Stimulated activated naive CD8-positive, alpha-beta T cell treated with anti-CD3 and anti-CD28 coated beads, Interleukin-15, Interleukin-2, amounts not matched to agents 100 ng/mL and 50 ng/mL, for 24 hours (primary cell): ENCODE data around the gene PCSK1.
A peak's percentile ranks its signal among the peaks of the same experiment; 100 is the strongest.

ENCODE experiments used
- H3K27ac Mint-ChIP-seq: one replicate; pipeline ENCODE4 v1.8.0; 2021; ENCODE audit warnings: mild to moderate bottlenecking, mixed read lengths
- H3K27me3 Mint-ChIP-seq: one replicate; pipeline ENCODE4 v1.8.0; 2021; ENCODE audit warnings: mixed read lengths
- H3K36me3 Mint-ChIP-seq: one replicate; pipeline ENCODE4 v1.8.0; 2021; ENCODE audit warnings: low read depth, mixed read lengths
- H3K4me1 Mint-ChIP-seq: one replicate; pipeline ENCODE4 v1.8.0; 2021; ENCODE audit warnings: low read depth, mixed read lengths
- H3K4me3 Mint-ChIP-seq: one replicate; pipeline ENCODE4 v1.8.0; 2021; ENCODE audit warnings: mild to moderate bottlenecking, mixed read lengths
- H3K9me3 Mint-ChIP-seq: one replicate; pipeline ENCODE4 v1.8.0; 2021; ENCODE audit warnings: mixed read lengths

Gene PCSK1

DNA sequence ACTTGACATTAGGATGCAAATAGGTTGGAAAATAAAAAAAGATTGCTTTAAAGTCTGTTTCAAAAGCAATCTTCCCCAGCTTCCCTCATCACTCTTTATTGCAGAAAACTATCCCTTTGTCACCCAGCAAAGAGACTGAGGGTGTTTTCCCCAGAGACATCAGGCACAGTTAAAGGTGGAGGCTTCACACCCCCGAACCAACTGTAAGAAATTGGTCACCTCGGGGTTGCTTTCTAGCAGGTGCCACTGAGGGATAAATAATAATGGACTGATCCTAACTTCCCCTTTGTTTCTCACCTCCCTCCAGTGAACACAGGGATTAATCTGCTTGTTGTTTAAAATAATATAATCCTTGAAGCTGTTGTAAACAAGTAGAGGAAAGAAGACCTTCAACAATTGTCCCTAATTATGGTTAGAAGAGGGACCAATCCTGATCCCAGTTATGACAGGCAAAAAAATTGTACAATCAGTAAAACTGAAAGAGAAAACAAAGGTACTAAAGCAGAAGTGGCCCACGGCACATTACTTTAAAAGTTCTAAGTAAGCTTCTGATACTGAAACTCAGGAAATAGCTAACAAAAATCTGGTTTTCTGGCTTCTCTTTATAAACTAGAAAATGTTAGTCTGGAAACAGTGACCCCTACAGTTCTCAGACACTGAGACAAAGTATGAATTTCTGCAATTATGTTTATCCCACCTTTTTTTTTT, 6.6 kb upstream of the PCSK1 start:
- Mint-ChIP-seq H3K36me3 (no peaks in the 10 kb centered on the region), H3K4me3 (peak overlapping the region; percentile 38), H3K4me1 (peaks cover 13% of the 10 kb centered on the region), H3K27me3 (peaks cover 78% of the 10 kb centered on the region), H3K27ac (no peak overlapping the region), H3K9me3 (no peaks in the 10 kb centered on the region)

DNA sequence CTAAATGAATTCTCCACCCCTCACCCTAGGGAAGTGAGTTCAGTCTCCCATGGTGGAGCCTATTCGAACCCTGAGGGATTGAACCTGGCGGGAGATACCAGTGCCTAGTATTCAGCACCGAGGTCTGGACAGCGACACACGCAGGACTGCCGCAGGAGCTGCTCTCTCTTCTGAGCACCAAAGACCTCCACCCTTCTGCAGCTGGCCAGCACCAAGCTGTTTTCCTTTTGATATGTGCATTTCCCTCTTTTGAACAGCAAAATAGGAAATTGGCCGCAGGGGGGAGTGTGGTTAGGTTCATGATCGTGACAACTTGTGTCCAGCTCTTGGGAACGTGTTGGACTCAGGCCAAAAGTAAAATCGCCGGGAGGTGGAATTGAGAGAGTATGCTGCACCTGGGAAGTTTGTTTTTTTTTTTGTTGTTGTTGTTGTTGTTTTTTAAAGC, 1.2 kb upstream of the PCSK1 start:
- Mint-ChIP-seq H3K4me1 (peaks cover 26% of the 10 kb centered on the region), H3K4me3 (no peak overlapping the region), H3K9me3 (peaks cover 9% of the 10 kb centered on the region), H3K27ac (no peak overlapping the region), H3K36me3 (no peaks in the 10 kb centered on the region), H3K27me3 (peaks cover 89% of the 10 kb centered on the region)

DNA sequence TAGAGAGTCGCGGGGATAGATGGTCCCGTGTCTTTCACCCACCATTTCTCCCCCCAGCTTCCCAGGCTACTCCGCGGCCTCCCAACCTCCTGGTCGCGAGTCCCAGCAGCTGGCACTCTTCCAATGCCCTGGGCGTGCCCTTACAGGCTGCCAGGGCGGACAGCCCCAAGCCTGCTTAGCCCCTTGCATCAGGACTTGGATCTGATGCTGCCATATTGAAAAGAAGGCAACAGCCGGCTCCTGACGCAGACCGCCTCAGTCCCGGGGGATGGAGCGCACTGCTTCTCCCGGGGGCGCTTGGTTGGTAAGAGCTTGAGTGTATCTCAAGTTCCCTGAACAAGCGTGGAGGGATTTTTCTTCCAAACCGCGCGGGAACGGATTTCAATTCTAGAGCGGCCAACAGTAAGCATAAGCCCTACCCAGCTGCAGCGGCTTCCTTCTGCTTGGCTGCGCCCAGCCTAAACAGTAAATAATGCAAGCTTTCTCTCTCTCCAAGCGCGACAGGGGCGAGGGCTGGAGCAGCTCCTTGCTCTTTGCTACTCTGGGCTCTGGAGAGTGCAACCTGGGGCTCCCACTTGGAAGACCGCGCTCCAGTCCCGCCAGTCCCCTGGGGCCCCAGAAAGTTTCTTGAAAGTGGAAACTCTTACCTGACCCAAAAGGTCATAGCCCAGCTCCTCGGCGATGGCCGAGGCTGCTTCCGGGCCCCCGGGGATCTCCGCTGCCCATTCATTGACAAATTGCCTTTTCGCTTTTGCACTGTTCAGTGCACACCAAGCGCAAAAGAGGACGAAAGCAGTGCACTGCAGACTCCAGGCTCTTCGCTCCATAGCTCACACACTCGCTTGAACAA, 607 bp downstream of the PCSK1 start:
- Mint-ChIP-seq H3K27ac (no peak overlapping the region), H3K36me3 (no peaks in the 10 kb centered on the region), H3K27me3 (peaks cover 76% of the 10 kb centered on the region), H3K4me3 (no peak overlapping the region), H3K9me3 (peaks cover 9% of the 10 kb centered on the region), H3K4me1 (peaks cover 24% of the 10 kb centered on the region)

DNA sequence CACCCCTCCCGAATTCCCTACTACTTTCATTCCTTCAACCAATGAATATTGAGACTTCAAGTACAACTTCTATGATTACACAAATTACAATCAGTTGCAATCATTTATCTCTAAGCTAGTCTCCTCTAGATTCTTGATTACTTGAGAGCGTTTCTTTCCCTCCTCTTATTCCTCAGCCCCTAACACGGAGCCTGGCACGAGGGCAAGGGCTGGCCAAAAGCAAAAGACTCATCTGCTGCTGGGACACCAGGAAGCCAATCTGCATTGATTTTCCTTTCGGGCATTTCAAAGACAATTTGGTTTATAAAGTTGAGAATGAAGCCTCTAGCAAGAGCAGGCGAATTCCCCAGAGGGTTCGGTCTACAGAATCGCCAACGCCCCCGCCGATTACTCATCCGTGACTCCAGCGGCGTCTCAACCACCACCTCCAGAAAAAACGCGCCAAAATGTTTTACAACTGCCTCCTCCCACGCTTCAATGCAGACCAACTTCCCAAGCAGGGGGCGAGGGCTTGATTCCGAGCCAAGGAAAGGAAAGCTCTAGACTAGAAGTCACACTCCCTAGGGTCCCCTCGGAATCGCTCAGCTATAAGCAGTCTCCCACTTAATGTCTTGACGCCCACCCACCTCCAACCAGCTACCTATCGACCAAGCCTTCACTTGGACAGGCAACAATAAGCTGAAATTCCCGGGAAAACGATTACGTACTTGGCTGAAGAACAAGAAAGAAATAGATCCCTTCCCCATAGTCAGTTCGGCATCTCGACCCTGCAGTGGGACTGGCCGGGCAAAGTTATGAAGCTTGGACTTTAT, 1.5 kb downstream of the PCSK1 start:
- H3K4me1 Mint-ChIP-seq, result peaks cover 24% of the 10 kb centered on the region
- H3K36me3 Mint-ChIP-seq, result no peaks in the 10 kb centered on the region
- no peak overlapping the region for H3K4me3 Mint-ChIP-seq
- H3K9me3 Mint-ChIP-seq, result peaks cover 9% of the 10 kb centered on the region
- H3K27ac Mint-ChIP-seq, result no peak overlapping the region
- H3K27me3 Mint-ChIP-seq, result peaks cover 78% of the 10 kb centered on the region

DNA sequence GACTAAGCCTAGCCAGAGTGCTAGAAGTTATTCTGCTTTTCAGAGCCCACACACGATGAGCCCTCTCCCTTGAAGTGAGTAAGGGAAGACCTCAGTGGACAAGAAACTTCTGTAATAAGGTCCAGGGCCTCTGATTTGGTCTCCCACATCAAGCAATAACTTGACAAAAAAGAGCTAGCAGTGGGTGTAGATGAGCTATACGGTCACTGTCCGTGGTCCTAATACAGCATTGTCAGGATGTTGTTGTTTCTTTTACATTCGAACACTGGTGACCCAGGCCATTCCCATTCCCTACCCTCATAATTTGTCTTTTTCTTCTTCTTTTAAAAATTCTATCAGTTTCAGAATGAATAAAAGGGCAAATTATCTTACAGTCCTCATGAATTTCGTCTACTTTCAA, 5.2 kb downstream of the PCSK1 start:
- Mint-ChIP-seq H3K27ac (no peak overlapping the region), H3K27me3 (peaks cover 68% of the 10 kb centered on the region), H3K36me3 (no peaks in the 10 kb centered on the region), H3K9me3 (peaks cover 5% of the 10 kb centered on the region), H3K4me1 (peaks cover 17% of the 10 kb centered on the region), H3K4me3 (no peak overlapping the region)

DNA sequence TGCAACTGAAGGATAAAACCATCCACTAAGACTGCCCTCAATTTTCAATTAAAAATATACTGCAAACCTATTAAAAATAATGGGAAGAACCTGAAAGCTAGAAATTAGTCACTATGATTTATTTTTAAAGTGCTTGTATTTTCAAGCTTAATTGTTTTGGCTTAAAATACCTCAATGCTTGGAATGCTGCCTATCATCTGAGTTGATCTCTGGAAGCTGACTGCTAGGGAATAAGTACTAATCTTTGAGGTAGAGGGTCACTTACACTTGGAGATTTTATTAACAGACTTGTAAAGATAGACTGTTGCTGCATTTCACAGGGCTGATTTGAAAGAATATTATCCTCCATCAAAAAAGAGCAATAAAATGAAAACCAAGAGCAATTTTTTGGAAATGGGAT, 6.2 kb downstream of the PCSK1 start:
- no peak overlapping the region for H3K4me3 Mint-ChIP-seq
- H3K27me3 Mint-ChIP-seq, result peaks cover 66% of the 10 kb centered on the region
- no peak overlapping the region for H3K27ac Mint-ChIP-seq
- H3K4me1 Mint-ChIP-seq, result peaks cover 9% of the 10 kb centered on the region
- H3K9me3 Mint-ChIP-seq, result peaks cover 3% of the 10 kb centered on the region
- H3K36me3 Mint-ChIP-seq, result no peaks in the 10 kb centered on the region

DNA sequence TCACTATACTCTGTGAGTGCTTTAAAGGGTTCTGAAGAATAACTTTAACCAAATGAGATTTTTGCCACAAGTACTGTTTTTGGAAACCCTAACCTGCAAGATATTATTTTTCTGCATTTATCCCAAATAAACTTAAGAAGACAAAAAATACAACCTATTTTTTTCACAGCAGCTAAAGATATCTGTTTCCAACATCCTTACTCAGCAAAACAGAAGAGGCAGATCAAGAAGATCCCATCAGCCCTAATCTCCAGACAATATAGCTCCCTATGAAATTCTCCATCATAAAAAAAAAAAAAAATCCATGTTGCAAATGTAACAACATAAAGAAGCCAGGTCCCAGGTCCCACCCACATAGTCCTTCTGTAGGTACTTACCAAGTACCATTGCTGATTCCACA, 7.6 kb downstream of the PCSK1 start:
- Mint-ChIP-seq H3K36me3 (no peaks in the 10 kb centered on the region), H3K4me1 (no peaks in the 10 kb centered on the region), H3K27ac (no peak overlapping the region), H3K4me3 (no peak overlapping the region), H3K27me3 (peaks cover 61% of the 10 kb centered on the region), H3K9me3 (no peaks in the 10 kb centered on the region)

DNA sequence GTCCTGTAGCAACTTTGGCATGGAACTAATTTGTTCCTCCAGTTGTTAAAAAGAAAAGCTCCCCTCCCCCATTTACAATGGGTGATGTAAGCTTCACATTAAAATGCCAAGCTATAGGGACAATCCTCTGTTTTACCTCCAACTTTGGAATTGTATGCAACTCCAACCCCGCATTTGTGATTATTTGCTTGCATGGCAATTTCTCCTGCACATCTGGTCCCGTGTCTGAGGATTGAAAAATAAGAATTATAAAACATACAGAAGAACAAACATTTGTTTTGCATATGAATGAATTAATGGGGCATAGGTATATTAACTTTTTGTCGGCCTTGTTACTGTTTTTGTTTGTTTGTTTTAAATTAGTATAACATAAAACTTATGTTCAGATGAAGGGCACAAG, 17.2 kb downstream of the PCSK1 start:
- Mint-ChIP-seq H3K4me3 (no peak overlapping the region), H3K27ac (no peak overlapping the region), H3K4me1 (peaks cover 9% of the 10 kb centered on the region), H3K9me3 (no peaks in the 10 kb centered on the region), H3K36me3 (no peaks in the 10 kb centered on the region), H3K27me3 (peaks cover 4% of the 10 kb centered on the region)

DNA sequence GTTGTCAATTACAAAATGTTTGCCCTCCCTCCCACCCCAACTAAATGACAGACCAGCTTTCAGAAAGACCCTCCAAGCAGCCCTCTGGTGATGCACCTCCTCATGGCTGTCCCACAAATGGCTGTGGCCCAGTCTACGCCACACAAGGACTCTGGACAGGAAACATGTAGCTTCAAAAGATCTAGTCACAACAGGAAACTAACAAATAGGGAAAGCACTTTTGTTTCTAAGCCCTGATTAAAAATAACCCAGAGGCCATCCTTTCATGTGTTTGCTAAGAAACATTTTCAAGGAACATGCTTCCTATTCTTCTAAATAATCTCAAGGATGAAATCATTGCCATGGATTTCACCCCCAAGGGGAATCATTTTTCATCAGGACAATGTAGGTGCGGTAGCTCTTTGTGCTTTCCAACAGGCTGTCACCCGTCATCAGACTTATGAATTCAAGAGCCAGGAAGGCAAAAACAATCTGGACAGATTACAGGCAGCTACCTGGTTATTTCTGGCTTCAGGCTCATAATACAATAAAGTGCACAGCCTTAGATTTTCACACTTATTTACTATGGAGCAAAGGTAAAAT, 20.1 kb downstream of the PCSK1 start:
- Mint-ChIP-seq H3K9me3 (no peaks in the 10 kb centered on the region), H3K4me3 (no peak overlapping the region), H3K27ac (no peak overlapping the region), H3K27me3 (peaks cover 9% of the 10 kb centered on the region), H3K4me1 (peaks cover 9% of the 10 kb centered on the region), H3K36me3 (no peaks in the 10 kb centered on the region)

DNA sequence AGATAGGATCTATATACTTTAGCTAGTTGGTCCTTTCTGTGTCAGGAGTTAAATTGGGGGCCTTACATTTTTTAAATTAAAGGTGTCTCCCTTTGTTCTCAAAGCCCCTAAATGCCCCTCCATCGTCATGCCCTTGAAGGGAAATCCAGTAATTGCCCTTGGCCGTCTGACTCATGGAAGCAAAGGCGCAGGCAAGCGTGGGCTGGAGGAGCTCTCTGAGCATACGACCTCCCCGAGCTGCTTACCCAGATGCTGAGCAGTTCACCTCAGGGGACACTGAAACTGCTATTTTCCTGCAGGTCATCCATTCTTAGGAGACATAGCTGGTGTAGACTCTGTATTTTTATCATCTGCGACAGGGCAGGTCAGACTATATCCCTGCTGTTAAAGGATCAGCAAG, 23.0 kb downstream of the PCSK1 start:
- no peaks in the 10 kb centered on the region for H3K36me3 Mint-ChIP-seq
- no peak overlapping the region for H3K27ac Mint-ChIP-seq
- H3K27me3 Mint-ChIP-seq, result peaks cover 16% of the 10 kb centered on the region
- H3K4me3 Mint-ChIP-seq, result no peak overlapping the region
- H3K9me3 Mint-ChIP-seq, result no peaks in the 10 kb centered on the region
- no peaks in the 10 kb centered on the region for H3K4me1 Mint-ChIP-seq

DNA sequence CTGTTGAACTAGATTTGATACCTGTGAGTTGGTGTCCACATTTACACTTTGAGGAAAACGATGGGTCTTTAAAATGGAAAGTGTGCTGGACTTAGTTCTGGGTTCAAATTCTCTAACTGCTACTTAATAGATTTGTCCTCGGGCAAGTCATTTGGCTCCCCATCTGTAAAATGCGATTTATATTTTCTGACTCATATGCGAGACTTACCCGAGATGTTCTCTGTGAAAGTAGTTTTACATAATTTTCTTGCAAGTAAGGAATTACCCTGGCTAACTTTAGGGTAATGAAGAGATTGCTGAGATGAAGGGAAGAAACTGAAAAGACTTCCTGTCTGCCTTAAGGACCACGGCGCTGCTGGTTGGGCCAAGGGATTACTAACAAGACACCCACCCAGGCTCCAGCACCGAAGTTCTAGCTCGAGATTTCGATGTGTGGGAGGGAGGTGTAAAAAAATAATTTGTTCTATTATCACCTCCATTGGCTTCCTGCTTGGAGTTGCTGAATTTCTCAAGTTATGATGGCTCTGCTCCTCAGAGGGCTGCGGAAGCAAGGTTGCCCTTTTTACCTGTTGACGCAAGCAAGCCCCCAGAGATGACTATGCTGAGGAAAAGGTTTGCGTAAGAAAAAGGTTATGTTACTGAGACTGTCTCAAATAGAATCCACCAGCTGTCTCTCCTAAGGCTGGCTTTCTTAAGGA, 24.1 kb downstream of the PCSK1 start:
- peaks cover 18% of the 10 kb centered on the region for H3K27me3 Mint-ChIP-seq
- no peaks in the 10 kb centered on the region for H3K36me3 Mint-ChIP-seq
- H3K4me1 Mint-ChIP-seq, result no peaks in the 10 kb centered on the region
- H3K27ac Mint-ChIP-seq, result no peak overlapping the region
- no peaks in the 10 kb centered on the region for H3K9me3 Mint-ChIP-seq
- H3K4me3 Mint-ChIP-seq, result no peak overlapping the region

DNA sequence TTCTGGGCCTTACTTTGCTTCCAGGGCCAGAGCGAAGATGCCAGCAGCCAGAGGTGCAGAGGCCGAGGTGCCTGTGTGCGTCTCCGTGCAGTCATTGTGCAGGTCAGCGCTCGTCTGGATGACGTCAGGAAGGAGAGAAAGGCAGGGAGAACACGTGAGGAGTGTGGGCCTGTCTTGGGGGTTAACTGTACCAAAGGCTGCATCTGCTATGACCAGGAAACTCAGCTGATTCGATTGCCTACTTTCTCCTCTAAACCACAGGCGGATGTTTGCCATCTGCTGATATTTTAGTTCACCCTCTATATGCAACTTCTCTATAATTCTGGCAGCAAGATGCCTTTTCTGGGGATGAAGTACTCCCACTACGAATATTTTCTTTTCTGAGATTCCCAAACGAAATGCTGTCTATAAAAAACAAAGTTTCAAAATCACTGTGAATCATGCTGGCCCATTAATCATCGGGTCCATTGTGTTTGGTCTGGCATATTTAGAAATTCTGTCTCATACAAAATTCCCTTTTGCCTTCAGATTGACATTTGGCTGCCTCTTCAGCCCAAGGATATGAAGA, 24.8 kb downstream of the PCSK1 start:
- H3K4me1 Mint-ChIP-seq, result no peaks in the 10 kb centered on the region
- no peak overlapping the region for H3K4me3 Mint-ChIP-seq
- peaks cover 18% of the 10 kb centered on the region for H3K27me3 Mint-ChIP-seq
- H3K27ac Mint-ChIP-seq, result no peak overlapping the region
- H3K36me3 Mint-ChIP-seq, result no peaks in the 10 kb centered on the region
- H3K9me3 Mint-ChIP-seq, result no peaks in the 10 kb centered on the region

DNA sequence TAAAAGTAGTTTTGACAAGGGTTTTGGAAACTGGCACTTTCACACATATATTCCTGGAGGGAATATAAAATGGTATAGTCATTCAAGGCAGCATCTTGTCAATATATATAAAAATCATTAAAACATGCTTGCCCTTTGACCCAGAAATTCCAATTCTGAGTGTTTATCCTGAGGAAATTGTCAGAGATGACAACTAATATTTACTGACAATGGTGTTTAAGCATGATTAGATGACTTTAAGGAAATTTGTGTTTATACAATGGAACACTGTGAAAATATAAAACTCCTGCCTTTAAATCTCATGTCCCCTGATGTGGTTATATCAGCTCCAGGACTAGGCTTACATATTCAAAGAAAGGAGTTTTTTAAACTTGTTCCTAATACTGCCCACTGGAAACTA, 25.6 kb downstream of the PCSK1 start:
- Mint-ChIP-seq H3K27ac (no peak overlapping the region), H3K4me1 (no peaks in the 10 kb centered on the region), H3K36me3 (no peaks in the 10 kb centered on the region), H3K27me3 (peaks cover 18% of the 10 kb centered on the region), H3K9me3 (no peaks in the 10 kb centered on the region), H3K4me3 (no peak overlapping the region)
